Non-pigmented ciliary epithelial cell (primary cell): ENCODE data around the gene IGFBP6.
"Not testable (repeated sequence)": the region's sequence is repeated elsewhere in the genome, so short reads cannot be mapped to it uniquely, and the experiment has no call there.

Experiments used
- DNase-seq: peaks from one replicate; pipeline ENCODE4 v3.0.0-alpha.2; 2010; ENCODE audit warnings: low read depth

Gene IGFBP6

GRCh38 chr12:53070877-53071492 lies 26.5 kb upstream of the IGFBP6 start:
- DNase-seq: no peak

DNA sequence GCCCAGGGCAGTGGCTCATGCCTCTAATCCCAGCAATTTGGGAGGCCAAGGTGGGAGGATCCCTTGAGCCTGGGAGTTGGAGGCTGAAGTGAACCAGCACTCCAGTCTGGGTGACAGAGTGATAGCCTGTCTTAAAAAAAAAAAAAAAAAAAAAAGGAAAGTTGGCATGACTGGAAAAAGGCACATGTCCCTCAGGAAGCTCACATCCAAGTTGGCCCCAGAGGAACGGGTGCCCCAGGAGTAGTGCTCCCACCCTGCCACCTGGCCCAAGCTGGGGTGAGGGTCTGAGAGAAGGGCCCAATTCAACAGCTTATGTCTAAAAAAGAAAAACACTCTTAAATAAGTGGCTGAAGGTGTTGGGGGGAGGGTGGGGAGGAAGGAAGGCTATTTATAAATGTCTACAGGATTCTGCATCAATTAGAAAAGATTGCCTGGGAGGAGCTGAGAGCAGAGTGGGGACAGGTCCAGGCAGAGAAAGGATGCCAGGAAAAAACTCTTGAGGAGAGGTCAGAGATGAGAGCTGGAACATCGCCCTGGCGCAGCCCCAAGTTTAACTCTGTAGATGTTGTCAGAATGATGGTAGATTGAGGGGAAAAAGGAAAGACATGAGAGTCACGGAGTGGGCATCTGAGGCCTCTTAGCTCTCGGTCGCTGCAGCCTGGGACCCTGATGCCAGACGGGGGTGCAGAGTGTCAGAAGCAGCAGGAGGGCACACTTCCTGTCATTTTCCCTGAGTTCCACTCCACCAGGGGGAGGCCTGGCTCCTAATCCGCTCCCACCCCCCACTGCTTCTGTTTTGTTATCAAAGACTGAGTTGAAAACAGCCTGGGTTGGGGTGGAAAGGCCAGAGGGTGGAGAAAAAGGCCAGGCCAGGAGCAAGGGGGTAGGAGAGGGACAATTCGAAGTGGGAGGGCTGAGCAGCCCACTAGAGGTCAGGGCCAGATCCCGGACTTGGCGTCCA lies 25.6 kb upstream of the IGFBP6 start:
- DNase-seq: no peak

GRCh38 chr12:53073881-53074280 lies 23.6 kb upstream of the IGFBP6 start:
- no peak for DNase-seq

GRCh38 chr12:53074283-53074998 lies 23.0 kb upstream of the IGFBP6 start:
- DNase-seq: no peak

- DNase-seq: no peak
Measured at GRCh38 chr12:53074999-53075370, 22.5 kb upstream of the IGFBP6 start.

GRCh38 chr12:53076461-53076860 lies 21.0 kb upstream of the IGFBP6 start:
- no peak for DNase-seq

GRCh38 chr12:53077030-53077429 lies 20.4 kb upstream of the IGFBP6 start:
- no peak for DNase-seq

DNA sequence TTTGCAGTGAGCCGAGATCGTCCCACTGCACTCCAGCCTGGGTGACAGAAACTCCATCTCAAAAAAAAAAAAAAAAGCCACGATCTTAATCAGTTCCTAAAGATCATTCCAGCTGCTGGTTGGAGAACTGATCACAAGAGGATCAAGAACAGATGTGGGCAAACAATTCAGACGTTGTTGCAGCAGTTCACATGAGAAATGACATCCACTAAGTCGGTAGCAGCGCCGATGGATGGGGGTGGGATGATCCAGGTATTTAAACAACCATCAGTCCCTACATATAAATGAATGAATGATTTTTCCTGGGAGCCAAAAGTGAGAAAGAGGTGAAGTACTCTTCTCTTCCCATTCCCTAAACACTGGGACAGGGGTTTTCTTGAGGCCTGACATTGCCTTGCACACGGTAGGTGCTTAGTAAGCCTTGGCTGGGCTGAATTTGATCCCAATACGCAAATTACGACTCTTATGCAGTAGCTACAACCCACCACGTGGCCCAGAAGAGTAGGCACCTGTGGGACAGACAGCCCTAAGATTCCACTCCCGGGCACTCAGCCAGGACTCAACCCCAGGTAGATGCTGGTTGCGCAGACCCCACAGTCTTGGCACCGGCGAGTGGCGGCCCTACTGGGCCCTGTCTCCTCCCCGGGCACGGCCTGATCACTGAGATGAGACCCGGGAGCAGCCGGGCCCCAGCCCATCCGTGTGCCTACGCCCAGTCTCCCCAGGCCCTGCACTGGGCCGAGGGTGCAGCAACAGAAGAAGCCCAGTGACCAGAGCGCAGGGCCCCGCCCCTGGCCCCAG lies 18.8 kb upstream of the IGFBP6 start:
- DNase-seq: no peak

- peak; percentile 76 for DNase-seq
Measured at GRCh38 chr12:53079226-53080117, 18.0 kb upstream of the IGFBP6 start, which contains the start of gene SPRYD3. SPRYD3 (minus strand) TSS chr12:53079390; CDS start chr12:53079333, 57 bp downstream.

DNA sequence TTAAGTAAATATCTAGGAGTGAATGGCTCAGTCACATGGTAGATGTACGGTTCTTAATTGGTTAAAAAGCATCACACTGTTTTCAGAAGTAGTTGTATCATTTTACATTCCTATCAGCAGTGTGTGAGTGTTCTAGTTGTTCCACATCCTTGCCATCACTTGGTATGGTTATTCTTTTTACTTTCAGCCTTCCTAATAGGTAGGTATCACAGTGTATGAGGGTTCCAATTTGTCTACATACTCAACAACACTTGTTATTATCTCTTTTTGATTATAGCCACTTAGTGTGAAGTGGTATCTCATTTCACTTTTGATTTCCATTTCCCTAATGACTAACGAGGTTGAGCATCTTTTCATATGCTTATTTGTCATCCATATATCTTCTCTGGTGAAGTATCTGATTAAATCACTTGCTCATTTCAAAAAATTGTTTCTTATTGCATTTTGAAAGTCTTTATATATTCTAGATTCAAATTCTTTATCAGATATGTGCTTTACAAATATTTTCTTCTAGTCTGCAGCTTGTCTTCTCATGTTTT lies 14.8 kb upstream of the IGFBP6 start:
- DNase-seq: no peak

GRCh38 chr12:53086361-53086760 lies 11.1 kb upstream of the IGFBP6 start:
- no peak for DNase-seq

- no peak for DNase-seq
Measured at GRCh38 chr12:53090105-53090504, 7.4 kb upstream of the IGFBP6 start.

- no peak for DNase-seq
Measured at GRCh38 chr12:53090554-53090953, 6.9 kb upstream of the IGFBP6 start.

DNA sequence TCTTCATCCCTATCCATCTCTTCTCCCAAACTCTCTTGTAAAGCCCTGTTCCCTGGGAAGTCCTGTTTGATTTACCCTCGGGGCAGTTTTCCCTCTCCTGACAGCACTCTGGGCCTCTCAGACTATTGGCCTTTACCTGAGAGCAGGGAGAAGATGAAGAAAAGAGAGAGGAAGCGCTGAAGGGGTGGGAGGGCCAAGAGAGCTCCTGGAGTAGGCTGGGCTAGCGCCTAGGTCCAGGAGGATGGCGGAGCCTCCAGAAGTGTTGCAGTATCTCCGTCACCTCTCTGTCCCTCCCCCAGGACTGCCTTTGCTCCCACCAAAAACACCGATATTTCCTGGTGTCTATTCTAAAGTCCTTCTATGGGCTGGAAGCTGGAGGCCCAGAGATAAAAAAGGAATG lies 5.7 kb upstream of the IGFBP6 start:
- no peak for DNase-seq

DNA sequence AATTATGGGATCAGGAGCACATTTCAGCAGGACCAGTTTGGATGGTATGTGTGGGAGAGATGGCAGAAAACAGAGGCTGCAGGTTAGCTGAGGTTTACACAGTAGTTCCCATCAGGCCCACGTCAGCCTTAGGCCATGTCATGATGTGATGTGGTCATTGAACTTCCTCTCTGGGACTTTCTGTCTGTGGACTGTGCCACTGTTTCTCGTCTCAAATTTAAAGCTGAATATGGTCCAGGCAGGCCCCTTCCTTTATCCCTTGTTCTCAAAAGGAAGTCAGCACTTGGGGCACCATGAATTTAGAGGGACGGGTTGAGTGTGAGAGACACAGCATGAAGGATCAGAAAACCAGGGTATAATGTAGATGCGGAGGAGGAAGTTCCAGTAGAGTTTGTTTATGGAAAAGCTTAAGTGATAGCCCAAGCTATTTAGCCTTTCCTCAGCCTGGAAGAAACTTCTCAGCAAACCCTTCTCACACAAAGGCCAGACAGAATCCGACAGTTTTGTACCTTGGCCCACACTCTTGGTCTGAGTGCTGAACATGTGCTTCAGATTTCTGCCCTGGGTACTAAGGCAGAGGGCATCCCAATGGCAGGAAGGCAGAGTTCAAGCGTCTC lies 3.6 kb upstream of the IGFBP6 start:
- no peak for DNase-seq

GRCh38 chr12:53094394-53094787 lies 3.1 kb upstream of the IGFBP6 start:
- DNase-seq: no peak

DNA sequence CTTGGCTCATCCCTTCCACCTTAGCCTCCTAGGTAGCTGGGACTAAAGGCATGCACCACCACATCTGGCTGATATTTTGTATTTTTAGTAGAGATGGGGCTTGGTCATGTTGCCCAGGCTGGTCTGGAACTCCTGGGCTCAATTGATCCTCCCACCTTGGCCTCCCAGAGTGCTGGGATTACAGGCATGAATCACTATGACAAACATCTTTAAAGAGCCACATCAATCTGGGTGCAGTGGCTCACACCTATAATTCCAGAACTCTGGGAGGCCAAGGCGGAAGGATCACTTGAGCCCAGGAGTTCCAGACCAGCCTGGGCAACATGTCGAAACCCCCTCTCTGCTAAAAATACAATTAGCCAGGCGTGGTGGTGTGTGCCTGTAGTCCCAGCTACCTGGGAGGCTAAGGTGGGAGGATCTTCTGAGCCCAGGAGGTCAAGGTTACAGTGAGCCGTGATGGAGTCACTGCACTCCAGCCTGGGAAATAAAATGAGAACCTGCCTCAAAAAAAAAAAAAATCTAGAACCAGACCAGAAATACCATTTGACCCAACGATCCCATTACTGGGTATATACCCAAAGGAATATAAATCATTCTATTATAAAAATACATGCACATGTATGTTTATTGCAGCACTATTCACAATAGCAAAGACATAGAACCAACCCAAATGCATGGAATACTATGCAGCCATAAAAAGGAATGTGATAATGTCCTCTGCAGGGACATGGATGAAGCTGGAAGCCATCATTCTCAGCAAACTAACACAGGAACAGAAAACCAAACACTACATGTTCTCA lies 2.5 kb upstream of the IGFBP6 start:
- DNase-seq: not testable (repeated sequence)

DNA sequence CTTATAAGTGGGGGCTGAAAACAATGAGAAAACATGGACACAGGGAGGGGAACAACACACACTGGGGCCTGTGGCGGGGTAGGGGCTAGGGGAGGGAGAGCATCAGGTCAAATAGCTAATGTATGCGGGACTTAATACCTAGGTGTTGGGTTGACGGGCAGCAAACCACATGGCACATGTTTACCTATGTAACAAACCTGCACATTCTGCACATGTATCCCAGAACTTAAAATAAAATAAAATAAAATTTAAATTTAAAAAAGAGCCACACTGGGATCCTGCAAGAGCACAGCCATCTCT lies 1.9 kb upstream of the IGFBP6 start:
- not testable (repeated sequence) for DNase-seq

DNA sequence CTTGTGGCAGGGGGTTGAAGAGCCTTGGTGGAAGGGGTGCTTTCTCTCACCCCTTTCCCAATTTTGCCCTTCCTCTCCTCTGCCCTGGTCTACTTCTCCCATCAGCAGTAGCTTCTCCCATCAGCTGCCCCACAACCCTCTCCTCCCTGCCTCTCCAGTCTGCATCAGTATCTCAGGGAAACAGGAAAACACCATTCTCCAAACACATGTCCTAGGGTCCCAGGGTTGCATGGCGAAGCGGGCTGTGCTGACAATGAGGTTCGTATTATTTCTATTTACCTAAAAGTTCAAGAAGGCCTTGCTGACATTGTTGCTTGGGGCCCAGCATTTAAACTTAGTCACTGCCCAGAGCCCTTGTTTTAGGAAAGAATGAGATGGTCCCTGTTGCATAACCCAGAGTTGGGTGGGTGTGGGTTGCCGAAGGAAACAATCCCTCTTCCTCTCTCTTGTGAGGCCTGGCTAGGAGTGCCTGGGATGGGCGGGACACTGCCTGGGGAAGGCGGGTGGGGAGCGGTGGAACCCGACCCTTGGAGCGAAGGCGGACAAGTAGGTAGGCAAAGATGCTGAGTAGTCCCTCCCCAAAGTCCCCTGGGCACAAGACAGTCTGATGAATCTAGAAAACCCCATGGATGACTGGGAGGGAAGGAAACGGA lies 1.3 kb upstream of the IGFBP6 start:
- DNase-seq: no peak
